Measurements from ENCODE around the gene NT5C2. TPM values are rescaled to one million over a fixed set of nuclear protein-coding genes. Genes with fewer than 3 reads are reported as not detected.
A peak's percentile ranks its signal among the peaks of the same experiment; 100 is the strongest.

Gene NT5C2
- total RNA-seq, 2 donors from 2014 or later: 49.3 to 55.9 TPM

DNA sequence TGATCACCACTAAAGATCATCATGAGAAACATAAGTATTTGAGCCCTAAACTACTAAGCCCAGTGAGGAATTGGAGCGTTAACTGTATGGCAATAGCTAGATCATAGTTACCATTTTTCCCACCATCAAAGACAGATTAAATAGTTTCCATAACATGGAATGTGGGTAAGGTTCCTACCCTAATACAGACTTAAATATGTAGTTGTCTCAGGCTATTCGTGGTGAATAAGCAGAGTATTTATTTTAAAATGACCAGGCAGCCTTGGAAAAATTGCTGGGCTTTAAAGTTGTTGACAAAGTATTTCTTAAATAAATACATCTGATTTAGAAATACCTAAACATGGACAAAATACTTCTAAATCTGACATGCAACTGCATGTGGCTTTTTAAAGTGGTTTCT, 106.8 kb downstream of the NT5C2 start:
- Mint-ChIP-seq H3K4me3 (no peak overlapping the region), H3K27me3 (no peaks in the 10 kb centered on the region), H3K36me3 (ENCODE audit: low read depth) (peaks cover 66% of the 10 kb centered on the region), H3K27ac (peak overlapping the region; percentile 61), H3K9me3 (no peaks in the 10 kb centered on the region), H3K4me1 (no peaks in the 10 kb centered on the region)
- ATAC-seq (replicated peaks): no peak

DNA sequence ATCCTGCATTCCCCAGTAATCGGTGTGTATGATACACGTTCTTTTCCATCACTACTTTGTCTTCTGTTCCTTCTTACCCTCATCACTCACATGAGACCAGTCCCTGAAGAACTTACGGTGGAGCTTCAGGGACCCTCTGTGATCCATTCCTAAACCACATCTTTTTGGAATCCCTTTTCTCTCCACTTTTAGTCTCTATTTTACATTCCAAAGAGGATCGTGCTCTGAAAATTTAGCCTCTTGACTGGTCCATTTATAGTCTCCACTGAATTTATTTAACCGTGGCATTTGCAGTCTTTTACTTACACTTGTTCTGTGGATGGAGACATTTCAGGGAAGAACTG, 109.1 kb downstream of the NT5C2 start:
- Mint-ChIP-seq H3K4me1 (no peaks in the 10 kb centered on the region), H3K9me3 (no peaks in the 10 kb centered on the region), H3K27ac (peak overlapping the region; percentile 8), H3K27me3 (no peaks in the 10 kb centered on the region), H3K4me3 (no peak overlapping the region), H3K36me3 (ENCODE audit: low read depth) (peaks cover 42% of the 10 kb centered on the region)
- no peak for ATAC-seq (replicated peaks)

DNA sequence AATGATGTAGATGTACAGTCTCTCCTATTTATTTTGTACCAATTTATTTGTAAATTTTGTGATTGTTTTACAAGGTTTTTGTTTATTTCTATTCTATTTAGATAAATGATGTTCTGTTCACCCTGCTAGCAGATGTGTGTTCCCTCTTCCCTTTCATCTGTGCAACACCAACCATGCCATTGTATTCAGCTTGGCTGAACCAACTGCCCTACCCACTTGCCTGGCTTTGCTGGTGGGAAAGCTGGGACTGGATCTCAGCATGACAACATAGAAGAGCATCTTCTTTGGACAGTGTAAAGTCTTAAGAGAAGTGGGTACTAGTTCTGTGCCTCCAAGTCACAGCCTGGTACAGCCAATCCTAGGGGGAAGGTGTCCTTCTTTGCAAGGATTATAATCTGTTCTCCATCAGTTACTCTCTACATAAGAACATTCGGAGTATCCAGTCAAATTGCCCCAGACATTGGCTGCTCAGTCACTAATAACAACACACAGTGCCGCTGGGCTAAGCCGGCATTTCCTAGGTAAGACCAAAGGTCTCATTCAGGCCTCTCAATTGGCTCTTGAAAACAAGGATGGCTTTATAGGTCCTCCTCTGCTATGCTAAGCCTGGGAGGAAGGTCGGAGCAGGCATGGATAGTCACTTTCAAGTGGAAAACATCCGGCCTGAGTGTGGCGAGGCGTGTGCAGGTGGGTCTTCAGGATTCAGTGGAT, 109.7 kb downstream of the NT5C2 start:
- no peaks in the 10 kb centered on the region for H3K27me3 Mint-ChIP-seq
- H3K4me3 Mint-ChIP-seq: no peak overlapping the region
- no peak for ATAC-seq (replicated peaks)
- no peaks in the 10 kb centered on the region for H3K4me1 Mint-ChIP-seq
- peaks cover 37% of the 10 kb centered on the region for H3K36me3 Mint-ChIP-seq (ENCODE audit: low read depth)
- no peaks in the 10 kb centered on the region for H3K9me3 Mint-ChIP-seq
- peak overlapping the region; percentile 8 for H3K27ac Mint-ChIP-seq

DNA sequence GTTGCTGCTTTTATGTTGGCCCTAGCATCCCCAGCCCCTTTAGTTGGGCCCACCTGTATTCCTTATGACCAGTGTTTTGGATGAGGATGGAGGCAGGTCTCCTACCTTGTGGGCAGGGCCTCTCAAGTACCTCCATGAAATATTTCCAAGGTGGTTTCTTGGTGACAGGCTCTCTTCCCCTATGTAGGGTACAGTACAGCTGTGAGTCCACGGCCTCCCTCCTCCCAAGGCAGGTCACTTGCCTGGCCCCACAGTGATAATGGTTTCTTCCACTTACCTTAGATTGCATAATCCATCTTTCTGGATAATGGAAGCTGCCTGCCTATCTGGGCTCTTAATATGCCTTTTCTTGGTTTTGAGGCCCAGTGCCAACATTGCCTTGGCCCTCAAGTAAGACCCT, 110.4 kb downstream of the NT5C2 start:
- Mint-ChIP-seq H3K27me3 (no peaks in the 10 kb centered on the region), H3K27ac (no peak overlapping the region), H3K4me1 (no peaks in the 10 kb centered on the region), H3K9me3 (no peaks in the 10 kb centered on the region), H3K36me3 (ENCODE audit: low read depth) (peaks cover 36% of the 10 kb centered on the region), H3K4me3 (no peak overlapping the region)
- no peak for ATAC-seq (replicated peaks)

DNA sequence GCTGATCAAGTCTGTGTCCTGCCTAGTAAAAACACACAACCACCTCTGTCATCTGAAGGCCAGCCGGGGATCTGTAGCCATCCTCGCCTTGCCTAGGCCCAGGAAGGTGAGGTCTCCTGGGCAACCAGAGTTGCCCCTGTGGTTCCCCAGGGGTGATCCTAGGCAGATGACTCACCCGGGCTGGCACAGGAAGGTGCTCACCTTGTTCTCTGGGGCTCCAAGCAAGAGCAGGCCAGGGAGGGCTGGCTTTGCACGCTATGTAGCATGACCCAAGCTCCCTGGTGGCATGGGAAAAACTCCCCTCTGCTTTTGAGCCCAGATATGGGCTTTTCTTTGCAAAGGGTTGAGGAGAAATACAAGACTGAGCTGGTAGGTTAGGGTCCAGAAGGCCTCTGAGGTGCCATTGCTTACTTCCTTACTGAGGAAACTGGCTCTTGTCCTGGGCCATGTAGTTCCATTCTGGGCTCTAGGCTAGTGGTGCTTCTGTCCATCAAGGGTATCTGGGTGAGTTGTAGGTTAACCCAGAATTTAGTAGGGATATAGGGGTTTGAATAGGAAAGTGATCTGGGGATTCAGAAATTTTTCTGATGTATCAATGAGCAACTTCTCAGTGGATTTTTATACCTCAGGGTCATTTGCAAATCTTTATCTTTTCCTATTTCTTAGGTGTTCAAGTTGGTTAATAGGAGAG, 112.0 kb downstream of the NT5C2 start:
- peak; percentile 61 for ATAC-seq (replicated peaks)
- H3K27me3 Mint-ChIP-seq: no peaks in the 10 kb centered on the region
- H3K27ac Mint-ChIP-seq: no peak overlapping the region
- no peak overlapping the region for H3K4me3 Mint-ChIP-seq
- H3K4me1 Mint-ChIP-seq: no peaks in the 10 kb centered on the region
- no peaks in the 10 kb centered on the region for H3K9me3 Mint-ChIP-seq
- peaks cover 38% of the 10 kb centered on the region for H3K36me3 Mint-ChIP-seq (ENCODE audit: low read depth)

DNA sequence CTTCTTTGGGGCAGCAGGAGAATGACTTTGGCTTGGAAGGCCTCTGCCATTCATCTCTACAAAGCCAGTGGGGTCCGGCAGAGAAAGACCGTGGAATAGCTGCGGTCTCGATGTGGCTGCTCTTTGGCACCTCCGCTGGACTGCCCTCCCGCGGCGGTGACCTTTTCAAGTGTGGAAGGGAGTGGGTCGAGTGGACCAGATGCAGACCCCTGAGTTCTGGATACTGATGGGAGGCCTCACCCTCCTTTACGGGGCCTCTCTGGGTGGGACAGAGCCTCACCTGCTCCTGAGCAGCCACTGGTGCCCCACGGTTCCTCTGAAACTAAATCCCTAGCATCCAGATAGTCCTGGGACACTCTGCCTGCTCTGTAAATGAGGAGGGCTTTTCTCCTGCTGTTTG, 113.1 kb downstream of the NT5C2 start:
- Mint-ChIP-seq H3K36me3 (ENCODE audit: low read depth) (peaks cover 29% of the 10 kb centered on the region), H3K27ac (no peak overlapping the region), H3K27me3 (no peaks in the 10 kb centered on the region), H3K4me3 (no peak overlapping the region), H3K4me1 (no peaks in the 10 kb centered on the region), H3K9me3 (no peaks in the 10 kb centered on the region)
- ATAC-seq (replicated peaks): no peak

DNA sequence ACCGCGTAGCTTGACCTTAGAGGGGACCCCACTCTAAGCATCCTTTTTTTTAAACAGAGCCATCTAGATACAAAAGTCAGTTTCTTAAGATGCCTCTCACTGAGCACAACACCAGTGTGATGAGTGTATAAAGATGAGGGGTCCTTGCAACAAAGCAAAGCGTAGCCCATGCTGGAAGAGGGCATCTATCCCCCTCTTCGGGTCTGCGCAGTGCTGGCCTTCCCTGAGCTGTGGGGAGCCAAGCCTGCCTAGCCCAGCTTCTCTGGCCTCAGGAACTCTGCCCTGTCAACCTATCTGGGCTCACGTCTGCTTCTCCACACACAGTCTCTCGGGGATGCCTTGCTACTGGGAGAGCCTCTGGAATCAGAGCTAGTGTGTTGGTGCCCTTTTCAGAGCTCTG, 114.0 kb downstream of the NT5C2 start:
- H3K27me3 Mint-ChIP-seq: no peaks in the 10 kb centered on the region
- no peaks in the 10 kb centered on the region for H3K9me3 Mint-ChIP-seq
- H3K4me3 Mint-ChIP-seq: no peak overlapping the region
- ATAC-seq (replicated peaks): no peak
- no peaks in the 10 kb centered on the region for H3K4me1 Mint-ChIP-seq
- H3K36me3 Mint-ChIP-seq (ENCODE audit: low read depth): peaks cover 24% of the 10 kb centered on the region
- no peak overlapping the region for H3K27ac Mint-ChIP-seq

DNA sequence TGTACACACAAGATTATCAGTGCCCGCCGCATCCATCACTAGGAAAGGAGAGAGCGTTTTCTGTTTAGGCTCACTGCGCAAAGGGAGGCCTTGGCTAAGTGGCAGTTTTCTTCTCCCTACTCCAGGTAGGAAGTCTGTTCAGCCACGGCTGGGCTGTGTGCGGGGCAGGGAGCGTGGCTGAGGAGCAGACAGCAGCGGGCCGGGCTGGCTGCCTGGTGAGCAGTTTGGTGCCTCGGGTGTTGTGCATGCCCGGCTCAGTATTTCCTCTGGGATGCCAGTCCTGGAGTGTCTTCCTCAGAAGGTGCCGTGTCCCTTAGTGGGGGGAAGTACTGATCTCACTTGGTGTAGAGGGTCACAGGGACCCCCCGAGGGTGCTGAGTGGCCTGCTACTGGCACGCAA, 114.4 kb downstream of the NT5C2 start:
- ATAC-seq (replicated peaks): no peak
- H3K27me3 Mint-ChIP-seq: no peaks in the 10 kb centered on the region
- H3K27ac Mint-ChIP-seq: no peak overlapping the region
- peaks cover 23% of the 10 kb centered on the region for H3K36me3 Mint-ChIP-seq (ENCODE audit: low read depth)
- H3K4me3 Mint-ChIP-seq: no peak overlapping the region
- H3K4me1 Mint-ChIP-seq: no peaks in the 10 kb centered on the region
- H3K9me3 Mint-ChIP-seq: no peaks in the 10 kb centered on the region

DNA sequence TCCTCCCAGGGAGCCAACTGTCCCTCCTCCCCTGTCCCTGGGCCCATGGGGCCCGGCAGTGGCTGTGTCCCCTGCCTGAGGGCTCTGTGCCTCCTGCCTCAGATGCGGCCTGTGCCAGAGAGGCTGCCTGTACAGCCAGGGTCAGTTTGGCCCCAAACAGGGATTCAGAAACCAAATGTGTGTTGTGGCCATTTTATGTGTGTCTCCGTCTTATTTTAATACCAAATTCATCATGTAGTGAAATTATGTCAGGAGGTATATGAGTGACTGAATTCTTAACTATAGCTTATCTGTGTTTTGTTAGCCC, 114.8 kb downstream of the NT5C2 start:
- Mint-ChIP-seq H3K36me3 (ENCODE audit: low read depth) (peaks cover 23% of the 10 kb centered on the region), H3K27me3 (no peaks in the 10 kb centered on the region), H3K9me3 (no peaks in the 10 kb centered on the region), H3K27ac (no peak overlapping the region), H3K4me3 (no peak overlapping the region), H3K4me1 (no peaks in the 10 kb centered on the region)
- ATAC-seq (replicated peaks): no peak

DNA sequence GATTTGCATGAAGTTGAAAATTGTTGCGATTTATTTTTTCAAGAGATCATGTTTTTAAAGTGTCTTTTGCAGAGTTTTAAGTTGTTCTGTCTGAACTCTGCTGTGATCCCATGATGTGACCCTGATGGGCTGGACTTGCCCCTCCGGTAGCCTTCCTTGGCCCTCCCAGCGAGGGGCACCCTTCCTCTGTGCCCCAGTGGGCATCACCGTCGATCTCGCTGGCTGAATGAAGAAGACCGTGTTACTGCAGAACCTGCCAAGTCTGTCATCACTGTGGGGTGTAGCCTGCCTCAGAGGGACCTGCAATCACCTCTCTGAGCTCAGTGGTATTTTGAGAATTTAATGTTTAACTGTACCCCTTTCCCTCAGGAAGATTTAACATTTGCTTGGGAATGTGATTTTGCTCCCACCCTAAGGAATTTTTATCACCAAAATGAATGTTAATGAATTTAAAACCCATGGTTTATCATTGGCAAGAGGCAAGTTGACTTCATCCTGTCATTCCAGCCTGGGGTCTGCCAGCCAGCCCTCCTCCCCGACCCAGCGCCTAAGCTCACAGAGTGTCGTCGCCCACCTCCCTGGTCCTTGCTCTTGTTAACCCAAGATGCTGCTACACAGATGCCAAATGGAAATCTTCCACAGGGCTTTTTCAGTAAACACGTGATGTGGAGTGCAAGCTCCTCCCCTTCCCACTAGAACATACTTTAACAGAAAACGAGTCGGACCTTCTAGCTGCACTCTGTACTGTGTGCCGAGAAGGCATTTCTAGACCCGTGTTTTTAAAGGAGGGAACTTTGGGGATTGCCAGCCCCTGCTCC, 115.4 kb downstream of the NT5C2 start:
- H3K4me1 Mint-ChIP-seq: no peaks in the 10 kb centered on the region
- H3K4me3 Mint-ChIP-seq: no peak overlapping the region
- ATAC-seq (replicated peaks): no peak
- no peaks in the 10 kb centered on the region for H3K27me3 Mint-ChIP-seq
- H3K27ac Mint-ChIP-seq: no peak overlapping the region
- H3K36me3 Mint-ChIP-seq (ENCODE audit: low read depth): peaks cover 23% of the 10 kb centered on the region
- H3K9me3 Mint-ChIP-seq: no peaks in the 10 kb centered on the region

DNA sequence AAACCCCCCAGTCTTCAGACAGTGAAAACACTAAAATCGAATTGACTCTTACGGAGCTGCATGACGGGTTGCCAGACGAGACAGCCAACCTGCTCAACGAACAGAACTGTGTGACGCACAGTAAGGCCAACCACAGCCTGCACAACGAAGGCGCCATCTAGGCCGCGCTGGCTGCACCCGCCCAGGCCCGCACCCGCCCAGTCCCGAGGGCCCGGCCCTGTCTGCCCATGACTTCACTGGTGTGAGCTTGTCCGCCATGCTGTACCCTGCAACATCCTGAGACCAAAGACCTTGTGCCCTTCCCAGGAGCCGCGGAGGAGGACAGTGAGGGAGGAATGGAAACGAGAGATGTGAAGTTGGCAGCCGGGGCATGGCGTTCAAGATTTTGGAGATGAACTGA, 116.1 kb downstream of the NT5C2 start:
- no peak for ATAC-seq (replicated peaks)

DNA sequence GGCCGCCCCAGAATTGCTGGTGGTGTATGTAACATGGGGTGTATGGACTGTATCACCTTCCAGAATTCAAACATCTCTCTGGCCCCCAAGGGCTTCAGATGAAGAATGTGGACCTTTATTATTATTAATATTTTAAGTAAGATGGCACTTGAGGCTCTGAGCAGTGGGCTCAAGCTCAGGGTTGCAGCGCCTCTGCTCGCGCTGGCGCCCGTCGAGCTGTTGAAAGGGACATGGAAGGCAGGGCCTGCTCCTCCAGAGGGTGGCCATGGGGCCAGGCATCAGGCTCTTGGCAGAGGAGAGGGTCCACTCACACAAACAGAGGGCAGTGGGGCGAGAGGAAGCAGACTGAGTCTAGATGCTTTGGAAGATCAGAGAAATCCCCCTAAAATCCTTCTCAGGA, 120.2 kb downstream of the NT5C2 start:
- no peaks in the 10 kb centered on the region for H3K27me3 Mint-ChIP-seq
- H3K27ac Mint-ChIP-seq: no peak overlapping the region
- peaks cover 19% of the 10 kb centered on the region for H3K36me3 Mint-ChIP-seq (ENCODE audit: low read depth)
- no peak for ATAC-seq (replicated peaks)
- H3K4me1 Mint-ChIP-seq: peaks cover 4% of the 10 kb centered on the region
- no peaks in the 10 kb centered on the region for H3K9me3 Mint-ChIP-seq
- H3K4me3 Mint-ChIP-seq: no peak overlapping the region

More for the DNA sequence above, 116.1 kb downstream of the NT5C2 start:
- H3K4me1 Mint-ChIP-seq: no peaks in the 10 kb centered on the region
- no peak overlapping the region for H3K4me3 Mint-ChIP-seq
- no peak overlapping the region for H3K27ac Mint-ChIP-seq
- H3K27me3 Mint-ChIP-seq: no peaks in the 10 kb centered on the region
- peaks cover 23% of the 10 kb centered on the region for H3K36me3 Mint-ChIP-seq (ENCODE audit: low read depth)
- H3K9me3 Mint-ChIP-seq: no peaks in the 10 kb centered on the region

DNA sequence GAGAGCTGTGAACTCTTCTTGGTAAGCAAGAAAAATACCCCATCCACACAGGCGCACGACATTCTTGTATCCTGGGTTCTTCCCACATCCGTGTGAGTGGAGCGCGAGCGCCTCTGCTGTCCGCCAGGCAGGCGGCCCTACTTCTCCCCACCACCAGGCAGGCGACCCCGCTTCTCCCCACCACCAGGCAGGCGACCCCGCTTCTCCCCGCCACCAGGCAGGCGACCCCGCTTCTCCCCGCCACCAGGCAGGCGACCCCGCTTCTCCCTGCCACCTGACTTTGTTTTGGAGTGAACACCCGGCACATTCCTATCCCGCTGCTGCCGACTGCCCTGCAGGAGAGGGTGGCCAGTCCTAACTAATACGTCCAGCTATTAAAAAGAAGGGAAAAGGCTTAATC, 120.8 kb downstream of the NT5C2 start:
- H3K27me3 Mint-ChIP-seq: no peaks in the 10 kb centered on the region
- H3K9me3 Mint-ChIP-seq: no peaks in the 10 kb centered on the region
- no peak overlapping the region for H3K27ac Mint-ChIP-seq
- no peak for ATAC-seq (replicated peaks)
- H3K36me3 Mint-ChIP-seq (ENCODE audit: low read depth): peaks cover 13% of the 10 kb centered on the region
- H3K4me3 Mint-ChIP-seq: no peak overlapping the region
- peaks cover 4% of the 10 kb centered on the region for H3K4me1 Mint-ChIP-seq

DNA sequence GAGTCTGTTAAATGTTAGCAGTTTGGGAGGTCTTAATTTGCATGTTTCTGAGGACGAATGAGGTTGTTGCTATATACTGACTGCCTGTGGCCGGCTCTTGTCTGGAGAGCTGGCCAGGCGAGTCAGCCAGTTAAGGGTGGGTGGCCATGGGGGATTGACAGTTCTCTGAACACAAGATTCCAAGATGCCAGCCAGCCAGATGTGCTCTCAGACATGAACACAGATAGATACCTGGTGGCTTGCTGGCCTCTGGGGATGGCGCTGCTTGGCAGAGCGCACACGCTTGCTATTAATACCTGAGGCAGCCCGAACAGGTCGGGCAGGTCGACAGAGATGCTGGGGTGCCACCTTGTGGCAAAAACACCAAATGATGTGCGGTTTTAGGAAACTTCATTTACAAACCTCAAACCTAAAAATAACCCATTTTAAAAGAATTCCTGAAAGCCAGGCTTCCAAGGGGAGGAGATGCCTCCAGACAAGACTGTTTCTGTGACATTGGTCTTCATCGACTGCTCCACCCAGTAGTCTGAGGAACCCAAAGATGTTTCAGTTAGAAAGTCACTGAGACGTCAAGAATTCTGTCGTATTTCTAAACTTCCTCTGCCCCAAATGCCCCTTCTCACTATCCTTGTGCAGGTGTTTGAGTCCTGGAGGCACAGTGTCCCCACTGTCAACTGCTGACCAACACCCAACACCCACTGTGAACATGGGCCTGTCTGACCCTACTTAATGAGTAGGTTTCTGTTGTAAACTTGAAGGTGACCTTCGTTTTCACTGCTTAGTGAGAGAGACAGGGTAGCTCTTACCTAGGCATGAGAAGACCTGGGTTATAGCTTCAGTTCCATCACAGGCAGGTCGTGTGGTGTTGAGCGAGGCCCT, 123.4 kb downstream of the NT5C2 start:
- Mint-ChIP-seq H3K9me3 (no peaks in the 10 kb centered on the region), H3K27ac (peak overlapping the region; percentile 21), H3K4me1 (peaks cover 4% of the 10 kb centered on the region), H3K4me3 (peak overlapping the region; percentile 15), H3K36me3 (ENCODE audit: low read depth) (no peaks in the 10 kb centered on the region), H3K27me3 (no peaks in the 10 kb centered on the region)
- peak; percentile 83 for ATAC-seq (replicated peaks)
